WTC11 (cell line): ENCODE data around the gene FAM43A. TPM values are rescaled to one million over a fixed set of nuclear protein-coding genes. Genes with fewer than 3 reads are reported as not detected.

Source experiments
- ATAC-seq: fragments of 200-7000 bp; cut with Tn5 transposase; 2 replicates; pipeline ENCODE4 v1.10.0; 2021; ENCODE audit warnings: mild to moderate bottlenecking, moderate library complexity
- CTCF ChIA-PET: fragments of 300-600 bp; sonication (Branson Sonifier 250); formaldehyde crosslinking; loops from one replicate; lab custom pipeline; 2021; ENCODE audit warnings: antibody characterized with exemption; lab: Charles Lee
- POLR2A ChIA-PET: fragments of 350-600 bp; sonication (Branson Sonifier 250); formaldehyde crosslinking; loops from one replicate; lab custom pipeline; 2021; ENCODE audit warnings: antibody characterized with exemption; lab: Charles Lee
- DNase-seq: peaks from one replicate; pipeline ENCODE4 v3.0.0; 2021; ENCODE audit warnings: low spot score
- H3K27ac Mint-ChIP-seq: 2 replicates; pipeline ENCODE4 v1.8.0; 2021; ENCODE audit warnings: mixed read lengths
- H3K27me3 Mint-ChIP-seq: 2 replicates; pipeline ENCODE4 v1.8.0; 2021; ENCODE audit warnings: low read depth, mild to moderate bottlenecking, moderate library complexity, mixed read lengths
- H3K36me3 Mint-ChIP-seq: 2 replicates; pipeline ENCODE4 v1.8.0; 2021; ENCODE audit warnings: mixed read lengths
- H3K4me1 Mint-ChIP-seq: 2 replicates; pipeline ENCODE4 v1.8.0; 2022; ENCODE audit warnings: mixed read lengths
- H3K4me3 Mint-ChIP-seq: 2 replicates; pipeline ENCODE4 v1.8.0; 2021; ENCODE audit warnings: mild to moderate bottlenecking, moderate library complexity, mixed read lengths
- H3K9me3 Mint-ChIP-seq: 2 replicates; pipeline ENCODE4 v1.8.0; 2021; ENCODE audit warnings: mixed read lengths
- CREB1 ChIP-seq: sonication (generic); formaldehyde crosslinking; IDR thresholded peaks from 2 replicates; pipeline ENCODE4 v1.8.0; 2023; ENCODE audit warnings: mild to moderate bottlenecking, missing genetic modification reagents
- CREM ChIP-seq: sonication (generic); formaldehyde crosslinking; IDR thresholded peaks from 2 replicates; pipeline ENCODE4 v1.8.1; 2022; ENCODE audit warnings: mild to moderate bottlenecking, missing genetic modification reagents, moderate library complexity
- EMX1 ChIP-seq: fragments of 250-450 bp; sonication (Bioruptor Pico); IDR thresholded peaks from 2 replicates; pipeline ENCODE4 v1.8.0; 2021; ENCODE audit warnings: mild to moderate bottlenecking
- FOXP4 ChIP-seq: sonication (generic); formaldehyde crosslinking; IDR thresholded peaks from 2 replicates; pipeline ENCODE4 v1.8.0; 2022; ENCODE audit warnings: mild to moderate bottlenecking, missing genetic modification reagents
- GABPB1 ChIP-seq: sonication (generic); formaldehyde crosslinking; IDR thresholded peaks from 2 replicates; pipeline ENCODE4 v1.8.1; 2023; ENCODE audit warnings: mild to moderate bottlenecking, missing genetic modification reagents
- MAX ChIP-seq: sonication (generic); formaldehyde crosslinking; IDR thresholded peaks from 2 replicates; pipeline ENCODE4 v1.8.0; 2022; ENCODE audit warnings: mild to moderate bottlenecking, missing genetic modification reagents
- MLX ChIP-seq: sonication (generic); formaldehyde crosslinking; IDR thresholded peaks from 2 replicates; pipeline ENCODE4 v1.8.1; 2023; ENCODE audit warnings: mild to moderate bottlenecking, missing genetic modification reagents, moderate library complexity
- MYBL2 ChIP-seq: sonication (generic); formaldehyde crosslinking; IDR thresholded peaks from 2 replicates; pipeline ENCODE4 v1.8.1; 2023; ENCODE audit warnings: mild to moderate bottlenecking, moderate library complexity, missing genetic modification reagents
- NFYB ChIP-seq: sonication (generic); formaldehyde crosslinking; conservative IDR thresholded peaks from 2 replicates; pipeline ENCODE4 v1.8.0; 2022; ENCODE audit warnings: low read depth, missing genetic modification reagents
- NR3C1 ChIP-seq: sonication (generic); formaldehyde crosslinking; conservative IDR thresholded peaks from 2 replicates; pipeline ENCODE4 v1.8.1; 2023; ENCODE audit warnings: low read depth, mild to moderate bottlenecking, missing genetic modification reagents
- RELA ChIP-seq: sonication (generic); formaldehyde crosslinking; IDR thresholded peaks from 2 replicates; pipeline ENCODE4 v1.8.1; 2022; ENCODE audit warnings: missing genetic modification reagents, mild to moderate bottlenecking, borderline replicate concordance
- SOX15 ChIP-seq: fragments of 250-450 bp; sonication (Bioruptor Pico); IDR thresholded peaks from 2 replicates; pipeline ENCODE4 v1.9.0; 2021; ENCODE audit warnings: mild to moderate bottlenecking
- TP53 ChIP-seq: sonication (generic); formaldehyde crosslinking; IDR thresholded peaks from 2 replicates; pipeline ENCODE4 v1.8.1; 2023; ENCODE audit warnings: mild to moderate bottlenecking, missing genetic modification reagents
- ZNF219 ChIP-seq: sonication (generic); formaldehyde crosslinking; IDR thresholded peaks from 2 replicates; pipeline ENCODE4 v1.8.0; 2023; ENCODE audit warnings: missing genetic modification reagents, mild to moderate bottlenecking, borderline replicate concordance
- ZNF232 ChIP-seq: sonication (generic); formaldehyde crosslinking; IDR thresholded peaks from 2 replicates; pipeline ENCODE4 v1.8.0; 2022; ENCODE audit warnings: mild to moderate bottlenecking, missing genetic modification reagents
- ZNF423 ChIP-seq: fragments of 250-450 bp; sonication (Bioruptor Pico); IDR thresholded peaks from 2 replicates; pipeline ENCODE4 v2.1.2; 2022; ENCODE audit warnings: mild to moderate bottlenecking, moderate library complexity
- ZNF532 ChIP-seq: fragments of 250-450 bp; sonication (Bioruptor Pico); IDR thresholded peaks from 2 replicates; pipeline ENCODE4 v1.9.0; 2021; ENCODE audit warnings: mild to moderate bottlenecking, borderline replicate concordance
- total RNA-seq: library from RNA; stranded (reverse); gene quantifications from 3 replicates; pipeline ENCODE4 v1.2.3, GENCODE V29; 2021
- TF ChIP-seq, protein P1 (sequence below): sonication (generic); formaldehyde crosslinking; IDR thresholded peaks from 2 replicates; pipeline ENCODE4 v1.8.1; 2022; ENCODE audit warnings: mild to moderate bottlenecking, missing genetic modification reagents, moderate library complexity, borderline replicate concordance
- TF ChIP-seq, protein P2 (sequence below): fragments of 250-450 bp; sonication (Bioruptor Pico); IDR thresholded peaks from 2 replicates; pipeline ENCODE4 v1.8.0; 2021; ENCODE audit warnings: mild to moderate bottlenecking
- TF ChIP-seq, protein P3 (sequence below): sonication (generic); formaldehyde crosslinking; IDR thresholded peaks from 2 replicates; pipeline ENCODE4 v1.8.1; 2023; ENCODE audit warnings: mild to moderate bottlenecking, missing genetic modification reagents

The FAM43A gene
- total RNA-seq, 1 experiment from 2014 or later = 2.6 TPM

DNA sequence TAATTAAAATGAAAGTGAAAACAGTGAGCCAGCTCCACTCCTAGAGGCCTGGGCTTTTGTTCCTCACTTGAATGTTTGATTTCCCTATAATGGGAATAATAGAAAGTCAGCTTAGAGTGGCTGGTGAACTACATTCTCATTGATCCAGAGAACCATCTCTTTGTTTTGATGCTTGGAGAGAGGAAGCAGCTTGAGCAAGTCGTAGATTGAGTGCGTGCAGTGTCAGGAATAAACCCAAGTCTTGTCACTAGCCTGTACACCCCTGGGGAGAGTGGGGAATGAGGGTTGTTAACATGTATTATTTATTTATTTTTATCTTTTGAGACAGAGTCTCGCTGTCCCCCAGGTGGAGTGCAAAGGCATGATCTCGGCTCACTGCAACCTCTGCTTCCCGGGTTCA lies 12.8 kb upstream of the FAM43A start (continued):
- TF ChIP-seq ZNF532 (CRISPR knock-in tag) (no peak), FOXP4 (CRISPR knock-in tag) (no peak), MYBL2 (CRISPR knock-in tag) (no peak)

DNA sequence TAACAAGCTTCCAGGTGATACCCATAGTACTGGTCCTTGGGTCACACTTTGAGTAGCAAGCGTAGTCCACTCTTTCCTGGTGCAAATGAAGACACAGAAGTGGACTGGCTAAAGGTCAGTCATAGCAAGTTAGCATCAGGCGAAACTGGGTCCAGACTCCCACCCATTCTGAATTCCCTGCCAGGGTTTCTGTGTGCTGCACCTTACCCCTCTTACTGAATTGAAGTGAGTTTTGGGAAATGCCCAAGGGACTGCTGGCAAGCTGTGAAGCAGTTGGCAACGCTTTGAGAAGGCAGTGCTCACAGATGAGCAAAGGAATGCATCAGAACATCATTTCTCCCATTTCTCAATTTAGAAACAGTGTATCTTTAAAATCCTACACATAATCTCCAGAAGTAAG lies 11.9 kb upstream of the FAM43A start:
- POLR2A ChIA-PET = no interaction called here
- Mint-ChIP-seq H3K4me3 (no peak overlapping the region), H3K36me3 (peaks cover 12% of the 10 kb centered on the region), H3K27me3 (peaks cover 24% of the 10 kb centered on the region), H3K4me1 (peaks cover 9% of the 10 kb centered on the region), H3K27ac (no peak overlapping the region), H3K9me3 (no peaks in the 10 kb centered on the region)
- ATAC-seq (no peak), DNase-seq (no peak)
- CTCF ChIA-PET = interaction anchor here (2.3 to 3.9 kb wide), 2 partner anchors 9 to 14 kb away, joined by 7 to 61 read pairs; no protein-coding TSS in a partner anchor
- TF ChIP-seq ZNF219 (no peak), ZNF423 (CRISPR knock-in tag) (no peak), CREM (CRISPR knock-in tag) (no peak), MLX (CRISPR knock-in tag) (no peak), SOX15 (CRISPR knock-in tag) (no peak), NR3C1 (no peak), NFYB (CRISPR knock-in tag) (no peak), EMX1 (no peak), CREB1 (CRISPR knock-in tag) (no peak), MAX (CRISPR knock-in tag) (no peak), RELA (CRISPR knock-in tag) (no peak), TP53 (no peak), ZNF232 (no peak), GABPB1 (CRISPR knock-in tag) (no peak), FOXP4 (CRISPR knock-in tag) (no peak)
- TF ChIP-seq, protein P1, sequence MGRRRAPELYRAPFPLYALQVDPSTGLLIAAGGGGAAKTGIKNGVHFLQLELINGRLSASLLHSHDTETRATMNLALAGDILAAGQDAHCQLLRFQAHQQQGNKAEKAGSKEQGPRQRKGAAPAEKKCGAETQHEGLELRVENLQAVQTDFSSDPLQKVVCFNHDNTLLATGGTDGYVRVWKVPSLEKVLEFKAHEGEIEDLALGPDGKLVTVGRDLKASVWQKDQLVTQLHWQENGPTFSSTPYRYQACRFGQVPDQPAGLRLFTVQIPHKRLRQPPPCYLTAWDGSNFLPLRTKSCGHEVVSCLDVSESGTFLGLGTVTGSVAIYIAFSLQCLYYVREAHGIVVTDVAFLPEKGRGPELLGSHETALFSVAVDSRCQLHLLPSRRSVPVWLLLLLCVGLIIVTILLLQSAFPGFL (CRISPR knock-in tag) = no peak
- TF ChIP-seq, protein P2, sequence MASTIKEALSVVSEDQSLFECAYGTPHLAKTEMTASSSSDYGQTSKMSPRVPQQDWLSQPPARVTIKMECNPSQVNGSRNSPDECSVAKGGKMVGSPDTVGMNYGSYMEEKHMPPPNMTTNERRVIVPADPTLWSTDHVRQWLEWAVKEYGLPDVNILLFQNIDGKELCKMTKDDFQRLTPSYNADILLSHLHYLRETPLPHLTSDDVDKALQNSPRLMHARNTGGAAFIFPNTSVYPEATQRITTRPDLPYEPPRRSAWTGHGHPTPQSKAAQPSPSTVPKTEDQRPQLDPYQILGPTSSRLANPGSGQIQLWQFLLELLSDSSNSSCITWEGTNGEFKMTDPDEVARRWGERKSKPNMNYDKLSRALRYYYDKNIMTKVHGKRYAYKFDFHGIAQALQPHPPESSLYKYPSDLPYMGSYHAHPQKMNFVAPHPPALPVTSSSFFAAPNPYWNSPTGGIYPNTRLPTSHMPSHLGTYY (CRISPR knock-in tag) = no peak
- TF ChIP-seq, protein P3, sequence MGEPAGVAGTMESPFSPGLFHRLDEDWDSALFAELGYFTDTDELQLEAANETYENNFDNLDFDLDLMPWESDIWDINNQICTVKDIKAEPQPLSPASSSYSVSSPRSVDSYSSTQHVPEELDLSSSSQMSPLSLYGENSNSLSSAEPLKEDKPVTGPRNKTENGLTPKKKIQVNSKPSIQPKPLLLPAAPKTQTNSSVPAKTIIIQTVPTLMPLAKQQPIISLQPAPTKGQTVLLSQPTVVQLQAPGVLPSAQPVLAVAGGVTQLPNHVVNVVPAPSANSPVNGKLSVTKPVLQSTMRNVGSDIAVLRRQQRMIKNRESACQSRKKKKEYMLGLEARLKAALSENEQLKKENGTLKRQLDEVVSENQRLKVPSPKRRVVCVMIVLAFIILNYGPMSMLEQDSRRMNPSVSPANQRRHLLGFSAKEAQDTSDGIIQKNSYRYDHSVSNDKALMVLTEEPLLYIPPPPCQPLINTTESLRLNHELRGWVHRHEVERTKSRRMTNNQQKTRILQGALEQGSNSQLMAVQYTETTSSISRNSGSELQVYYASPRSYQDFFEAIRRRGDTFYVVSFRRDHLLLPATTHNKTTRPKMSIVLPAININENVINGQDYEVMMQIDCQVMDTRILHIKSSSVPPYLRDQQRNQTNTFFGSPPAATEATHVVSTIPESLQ = no peak
